Tibial nerve (tissue), 4 donors: ENCODE measurements around the gene LLPH.

Source experiments
- EP300 ChIP-seq, 2 donors: sonication (generic); formaldehyde crosslinking; IDR thresholded peaks; one replicate each; pipeline ENCODE4 v1.6.1; 2017; ENCODE audit warnings: antibody characterized with exemption in 2 of 2, mild to moderate bottlenecking in 1 of 2
- POLR2A ChIP-seq, 2 donors: fragments of 450-650 bp; IDR thresholded peaks; one replicate each; pipeline ENCODE4 v1.6.1; 2017; ENCODE audit warnings: antibody characterized with exemption in 2 of 2, mild to moderate bottlenecking in 2 of 2, moderate library complexity in 2 of 2
- TF ChIP-seq, protein P1 (sequence below), 5 experiments: fragments of 200-600 bp in 3 of 5; fragments of 450-650 bp in 2 of 5; sonication (generic) in 3 of 5; IDR thresholded peaks; one replicate each; pipeline ENCODE4 v1.5.1; 2016 to 2019; ENCODE audit warnings: antibody characterized with exemption in 5 of 5, mild to moderate bottlenecking in 3 of 5, moderate library complexity in 2 of 5

DNA sequence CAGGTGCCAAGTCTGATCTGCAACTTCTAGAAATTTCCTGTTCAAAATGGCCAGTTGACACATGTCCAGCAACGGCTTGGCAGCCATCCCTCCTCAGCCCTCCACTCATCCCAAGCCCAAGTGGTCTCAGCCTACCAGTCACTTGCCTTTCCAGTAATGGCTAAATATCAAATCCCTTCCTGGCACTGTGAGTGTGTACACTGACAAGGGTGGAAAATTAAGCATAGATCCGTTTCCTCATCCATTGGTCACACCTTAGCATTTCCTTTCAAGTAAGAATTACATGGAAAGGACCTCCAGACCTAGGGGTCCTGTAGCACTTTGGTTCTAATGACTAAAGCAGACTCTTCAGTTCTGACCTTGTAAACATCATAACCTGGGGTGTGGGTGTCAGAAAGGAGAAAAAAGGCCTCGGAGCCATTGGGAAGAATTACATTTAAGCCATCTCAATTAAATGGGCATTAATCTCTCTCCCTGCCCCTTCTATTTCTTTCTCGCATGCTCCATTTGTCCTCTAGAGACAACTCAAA, 15.4 kb downstream of the LLPH start:
- no peak for TF ChIP-seq EP300 (IDR thresholded peaks at IDR 0.05)
- TF ChIP-seq POLR2A (IDR thresholded peaks at IDR 0.05): no peak
- TF ChIP-seq, protein P1, sequence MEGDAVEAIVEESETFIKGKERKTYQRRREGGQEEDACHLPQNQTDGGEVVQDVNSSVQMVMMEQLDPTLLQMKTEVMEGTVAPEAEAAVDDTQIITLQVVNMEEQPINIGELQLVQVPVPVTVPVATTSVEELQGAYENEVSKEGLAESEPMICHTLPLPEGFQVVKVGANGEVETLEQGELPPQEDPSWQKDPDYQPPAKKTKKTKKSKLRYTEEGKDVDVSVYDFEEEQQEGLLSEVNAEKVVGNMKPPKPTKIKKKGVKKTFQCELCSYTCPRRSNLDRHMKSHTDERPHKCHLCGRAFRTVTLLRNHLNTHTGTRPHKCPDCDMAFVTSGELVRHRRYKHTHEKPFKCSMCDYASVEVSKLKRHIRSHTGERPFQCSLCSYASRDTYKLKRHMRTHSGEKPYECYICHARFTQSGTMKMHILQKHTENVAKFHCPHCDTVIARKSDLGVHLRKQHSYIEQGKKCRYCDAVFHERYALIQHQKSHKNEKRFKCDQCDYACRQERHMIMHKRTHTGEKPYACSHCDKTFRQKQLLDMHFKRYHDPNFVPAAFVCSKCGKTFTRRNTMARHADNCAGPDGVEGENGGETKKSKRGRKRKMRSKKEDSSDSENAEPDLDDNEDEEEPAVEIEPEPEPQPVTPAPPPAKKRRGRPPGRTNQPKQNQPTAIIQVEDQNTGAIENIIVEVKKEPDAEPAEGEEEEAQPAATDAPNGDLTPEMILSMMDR (IDR thresholded peaks at IDR 0.05): no peak
